ENCODE results near the gene LLGL2. TPM values are rescaled to one million over a fixed set of nuclear protein-coding genes. Genes with fewer than 3 reads are reported as not detected.
"Not testable (repeated sequence)": the region's sequence is repeated elsewhere in the genome, so short reads cannot be mapped to it uniquely, and the experiment has no call there.

LLGL2 gene
- total RNA-seq, 1 donor: 13.2 TPM

- Histone ChIP-seq H3K4me1 (ENCODE audit: insufficient read depth, low read length) (peaks cover 24% of the 10 kb centered on the region), H3K27me3 (ENCODE audit: insufficient read depth, low read length) (no peaks in the 10 kb centered on the region), H3K4me3 (ENCODE audit: low read length) (no peak overlapping the region), H3K9me3 (ENCODE audit: low read depth, low read length) (no peaks in the 10 kb centered on the region)
Measured at GRCh38 chr17:75570772-75571171, 45.3 kb downstream of the LLGL2 start.

GRCh38 chr17:75571197-75571884 is 45.8 kb downstream of the LLGL2 start:
- Histone ChIP-seq H3K4me3 (ENCODE audit: low read length) (no peak overlapping the region), H3K27me3 (ENCODE audit: insufficient read depth, low read length) (no peaks in the 10 kb centered on the region), H3K9me3 (ENCODE audit: low read depth, low read length) (no peaks in the 10 kb centered on the region), H3K4me1 (ENCODE audit: insufficient read depth, low read length) (peaks cover 24% of the 10 kb centered on the region)

DNA sequence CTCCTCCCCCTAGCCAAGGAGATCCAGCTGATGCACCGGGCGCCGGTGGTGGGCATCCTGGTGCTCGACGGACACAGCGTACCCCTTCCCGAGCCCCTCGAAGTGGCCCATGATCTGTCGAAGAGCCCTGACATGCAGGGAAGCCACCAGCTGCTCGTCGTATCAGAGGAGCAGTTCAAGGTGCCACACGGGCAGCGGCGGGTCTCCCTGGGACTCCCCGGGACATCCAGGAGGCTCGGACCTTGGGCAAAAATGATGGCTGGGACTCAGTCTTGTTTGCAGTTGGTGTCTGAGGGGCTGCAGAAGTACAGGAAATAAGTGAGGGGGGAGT is 46.4 kb downstream of the LLGL2 start:
- Histone ChIP-seq H3K9me3 (ENCODE audit: low read depth, low read length) (no peaks in the 10 kb centered on the region), H3K4me3 (ENCODE audit: low read length) (no peak overlapping the region), H3K27me3 (ENCODE audit: insufficient read depth, low read length) (no peaks in the 10 kb centered on the region), H3K4me1 (ENCODE audit: insufficient read depth, low read length) (peaks cover 19% of the 10 kb centered on the region)

GRCh38 chr17:75572713-75573539 is 47.4 kb downstream of the LLGL2 start:
- Histone ChIP-seq H3K9me3 (ENCODE audit: low read depth, low read length) (no peaks in the 10 kb centered on the region), H3K4me3 (ENCODE audit: low read length) (no peak overlapping the region), H3K27me3 (ENCODE audit: insufficient read depth, low read length) (no peaks in the 10 kb centered on the region)

GRCh38 chr17:75573540-75573957 is 48.1 kb downstream of the LLGL2 start:
- peaks cover 17% of the 10 kb centered on the region for H3K4me1 ChIP-seq (ENCODE audit: insufficient read depth, low read length)
- H3K27me3 ChIP-seq (ENCODE audit: insufficient read depth, low read length): no peaks in the 10 kb centered on the region
- H3K9me3 ChIP-seq (ENCODE audit: low read depth, low read length): no peaks in the 10 kb centered on the region
- H3K4me3 ChIP-seq (ENCODE audit: low read length): no peak overlapping the region

More at GRCh38 chr17:75572713-75573539, 47.4 kb downstream of the LLGL2 start:
- H3K4me1 ChIP-seq (ENCODE audit: insufficient read depth, low read length): peaks cover 17% of the 10 kb centered on the region

DNA sequence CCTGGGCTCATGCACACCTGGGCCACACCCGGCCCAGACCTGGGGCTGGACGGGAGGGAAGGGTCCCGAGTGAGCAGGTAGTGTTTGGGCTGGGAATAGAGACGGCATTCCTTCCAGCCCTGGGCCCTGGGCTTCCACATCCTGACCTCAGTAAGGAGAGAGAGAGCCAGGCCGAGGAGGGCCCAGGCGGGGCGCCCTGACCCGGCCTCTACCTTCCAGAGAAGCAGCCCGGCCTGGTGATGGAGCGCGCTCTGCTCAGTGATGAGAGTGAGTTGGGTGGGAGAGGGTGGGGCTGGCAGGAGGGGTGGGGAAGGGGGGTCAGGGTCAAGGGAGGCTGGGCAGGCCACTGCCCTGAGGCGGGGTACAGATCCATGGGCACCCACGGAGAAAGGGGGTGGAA is 48.5 kb downstream of the LLGL2 start:
- H3K27me3 ChIP-seq (ENCODE audit: insufficient read depth, low read length): no peaks in the 10 kb centered on the region
- H3K4me3 ChIP-seq (ENCODE audit: low read length): no peak overlapping the region
- H3K9me3 ChIP-seq (ENCODE audit: low read depth, low read length): no peaks in the 10 kb centered on the region
- H3K4me1 ChIP-seq (ENCODE audit: insufficient read depth, low read length): peaks cover 17% of the 10 kb centered on the region

DNA sequence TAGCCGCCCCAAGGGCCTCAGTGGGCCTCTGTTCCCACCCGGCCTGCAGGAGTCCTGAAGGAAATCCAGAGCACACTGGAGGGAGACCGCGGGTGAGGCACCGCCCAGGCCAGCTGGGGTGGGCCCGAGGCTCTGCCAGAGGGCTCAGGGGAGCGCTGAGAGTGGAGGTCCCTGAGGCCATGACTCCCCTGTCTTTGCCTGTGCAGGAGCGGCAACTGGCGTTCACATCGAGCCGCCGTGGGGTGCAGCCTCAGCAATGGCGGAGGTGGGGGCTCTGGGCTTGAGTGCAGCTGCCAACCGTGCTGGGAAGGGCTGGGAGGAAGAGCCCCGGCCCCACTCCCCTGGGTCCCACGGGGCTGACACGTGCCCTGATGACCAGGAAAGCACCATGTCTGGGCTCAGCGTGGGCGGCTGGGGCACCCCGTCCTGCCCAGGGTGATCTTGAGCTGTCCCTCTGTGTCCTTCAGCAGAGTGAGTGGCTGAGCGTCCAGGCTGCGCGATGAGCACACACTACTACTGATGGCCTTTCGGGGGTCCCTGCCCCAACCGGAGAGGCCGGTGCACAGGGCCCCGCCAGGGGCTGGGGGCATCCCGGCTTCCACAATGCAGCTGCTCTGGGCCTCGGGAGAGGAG is 49.0 kb downstream of the LLGL2 start:
- H3K27me3 ChIP-seq (ENCODE audit: insufficient read depth, low read length): no peaks in the 10 kb centered on the region
- H3K4me3 ChIP-seq (ENCODE audit: low read length): no peak overlapping the region
- peaks cover 17% of the 10 kb centered on the region for H3K4me1 ChIP-seq (ENCODE audit: insufficient read depth, low read length)
- H3K9me3 ChIP-seq (ENCODE audit: low read depth, low read length): no peaks in the 10 kb centered on the region

DNA sequence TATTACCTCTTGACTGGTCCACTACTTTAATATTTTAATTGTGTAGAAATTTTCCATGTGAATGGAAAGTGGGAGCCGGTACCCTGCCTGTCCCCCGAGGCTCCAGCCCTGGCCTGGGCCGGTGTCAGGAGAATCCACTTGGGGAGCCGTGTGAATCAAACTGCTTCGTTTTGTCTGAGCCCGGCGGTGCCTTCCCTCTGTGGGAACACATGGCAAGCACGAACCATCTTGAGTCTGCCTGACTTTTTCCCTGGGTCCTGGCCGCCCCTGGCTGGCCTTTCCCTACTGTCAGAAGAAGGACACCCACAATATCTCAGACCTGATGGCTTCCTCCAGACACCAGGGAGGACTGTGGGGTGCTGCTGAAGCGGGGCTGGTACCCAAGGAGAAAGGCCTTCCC is 49.7 kb downstream of the LLGL2 start:
- H3K4me3 ChIP-seq (ENCODE audit: low read length): no peak overlapping the region
- no peaks in the 10 kb centered on the region for H3K9me3 ChIP-seq (ENCODE audit: low read depth, low read length)
- H3K4me1 ChIP-seq (ENCODE audit: insufficient read depth, low read length): peaks cover 17% of the 10 kb centered on the region
- no peaks in the 10 kb centered on the region for H3K27me3 ChIP-seq (ENCODE audit: insufficient read depth, low read length)

DNA sequence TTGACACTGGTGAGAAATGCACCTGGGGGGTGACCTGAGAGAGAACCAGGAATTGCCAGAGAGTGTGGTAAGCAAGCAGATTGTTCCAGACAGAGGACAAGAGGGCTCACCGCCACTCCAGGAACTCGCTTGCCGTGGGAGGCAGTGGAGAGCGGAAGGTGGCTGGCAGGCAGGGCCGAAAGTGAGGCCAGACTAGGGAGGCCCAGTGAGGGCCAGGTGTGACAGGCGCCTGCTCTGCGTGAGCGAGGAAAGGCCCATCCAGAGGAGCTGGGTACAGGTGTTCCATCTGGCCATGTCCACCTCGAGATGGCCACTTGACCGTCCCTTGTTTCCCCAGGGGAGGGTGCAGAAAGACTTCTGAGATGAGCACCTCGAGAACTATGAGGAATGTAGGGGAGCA is 50.2 kb downstream of the LLGL2 start:
- H3K4me1 ChIP-seq (ENCODE audit: insufficient read depth, low read length): peaks cover 12% of the 10 kb centered on the region
- H3K27me3 ChIP-seq (ENCODE audit: insufficient read depth, low read length): no peaks in the 10 kb centered on the region
- no peaks in the 10 kb centered on the region for H3K9me3 ChIP-seq (ENCODE audit: low read depth, low read length)
- no peak overlapping the region for H3K4me3 ChIP-seq (ENCODE audit: low read length)

DNA sequence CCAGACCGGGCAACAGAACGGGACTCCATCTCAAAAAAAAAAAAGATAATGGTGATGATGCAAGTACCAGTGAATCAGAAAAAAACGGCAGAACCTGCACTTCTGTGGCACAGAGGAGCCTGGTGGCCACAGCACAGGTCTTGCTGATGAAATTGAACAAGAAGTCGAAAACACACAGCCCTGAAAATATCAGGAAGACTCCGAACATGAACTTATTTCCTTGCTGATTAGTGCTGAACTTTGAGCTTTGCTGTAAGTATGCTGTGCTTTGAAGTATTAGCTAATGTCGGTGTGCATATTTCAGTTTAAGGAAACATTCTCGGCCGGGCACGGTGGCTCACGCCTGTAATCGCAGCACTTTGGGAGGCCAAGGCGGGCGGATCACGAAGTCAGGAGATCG is 51.2 kb downstream of the LLGL2 start:
- Histone ChIP-seq H3K27me3 (ENCODE audit: insufficient read depth, low read length) (no peaks in the 10 kb centered on the region), H3K4me3 (ENCODE audit: low read length) (no peak overlapping the region), H3K4me1 (ENCODE audit: insufficient read depth, low read length) (peaks cover 2% of the 10 kb centered on the region), H3K9me3 (ENCODE audit: low read depth, low read length) (no peaks in the 10 kb centered on the region)

GRCh38 chr17:75581121-75581725 is 55.7 kb downstream of the LLGL2 start:
- H3K9me3 ChIP-seq (ENCODE audit: low read depth, low read length); H3K4me1 ChIP-seq (ENCODE audit: insufficient read depth, low read length); H3K27me3 ChIP-seq (ENCODE audit: insufficient read depth, low read length): not testable (repeated sequence)
- peak overlapping the region; percentile 16 for H3K4me3 ChIP-seq (ENCODE audit: low read length)

- not testable (repeated sequence) for H3K27me3 ChIP-seq (ENCODE audit: insufficient read depth, low read length); H3K4me3 ChIP-seq (ENCODE audit: low read length); H3K4me1 ChIP-seq (ENCODE audit: insufficient read depth, low read length); H3K9me3 ChIP-seq (ENCODE audit: low read depth, low read length)
Measured at GRCh38 chr17:75583197-75583596, 57.7 kb downstream of the LLGL2 start.

GRCh38 chr17:75584849-75585175 is 59.3 kb downstream of the LLGL2 start:
- H3K4me1 ChIP-seq (ENCODE audit: insufficient read depth, low read length): peaks cover 12% of the 10 kb centered on the region
- no peaks in the 10 kb centered on the region for H3K27me3 ChIP-seq (ENCODE audit: insufficient read depth, low read length)
- H3K9me3 ChIP-seq (ENCODE audit: low read depth, low read length): no peaks in the 10 kb centered on the region
- H3K4me3 ChIP-seq (ENCODE audit: low read length): no peak overlapping the region

GRCh38 chr17:75587675-75588595 is 62.4 kb downstream of the LLGL2 start, which contains the start of gene MYO15B:
MYO15B (plus strand) TSS chr17:75587800; CDS start chr17:75588058, 258 bp downstream.
- Histone ChIP-seq H3K27me3 (ENCODE audit: insufficient read depth, low read length) (no peaks in the 10 kb centered on the region), H3K4me3 (ENCODE audit: low read length) (peak within 1 kb of the TSS; percentile 63), H3K4me1 (ENCODE audit: insufficient read depth, low read length) (peaks cover 20% of the 10 kb centered on the region), H3K9me3 (ENCODE audit: low read depth, low read length) (no peaks in the 10 kb centered on the region)

Data from mononuclear cell (primary cell).